Loucy (cell line): ENCODE measurements around the gene DENND5A.

ENCODE experiments used
- H2AFZ ChIP-seq: fragments of 200-600 bp; sonication (generic); 2 replicates; pipeline ENCODE4 v1.6.0; 2016; ENCODE audit warnings: antibody characterized with exemption, mild to moderate bottlenecking, low read length, moderate library complexity
- H3F3A ChIP-seq: fragments of 200-600 bp; 2 replicates; pipeline ENCODE4 v1.6.0; 2016; ENCODE audit warnings: antibody characterized with exemption, low read depth, mild to moderate bottlenecking
- H3K27me3 ChIP-seq: fragments of 200-600 bp; sonication (generic); 2 replicates; pipeline ENCODE4 v1.6.1; 2014; ENCODE audit warnings: low read length, mild to moderate bottlenecking; ENCODE audit not compliant: insufficient read depth, poor library complexity, severe bottlenecking
- H3K36me3 ChIP-seq: fragments of 200-600 bp; sonication (generic); 2 replicates; pipeline ENCODE4 v1.6.1; 2016; ENCODE audit warnings: low read length; ENCODE audit not compliant: insufficient read depth
- H3K4me1 ChIP-seq: fragments of 200-600 bp; sonication (generic); 2 replicates; pipeline ENCODE4 v1.5.1; 2014; ENCODE audit warnings: low read length, mild to moderate bottlenecking; ENCODE audit not compliant: insufficient read depth, poor library complexity, severe bottlenecking
- H3K4me2 ChIP-seq: fragments of 200-600 bp; sonication (generic); 2 replicates; pipeline ENCODE4 v1.6.0; 2014; ENCODE audit warnings: antibody characterized with exemption, low read length, low read depth, mild to moderate bottlenecking; ENCODE audit not compliant: poor library complexity, severe bottlenecking
- H3K4me3 ChIP-seq: fragments of 200-600 bp; sonication (generic); 2 replicates; pipeline ENCODE4 v1.5.1; 2014; ENCODE audit warnings: low read length, mild to moderate bottlenecking, mixed read lengths; ENCODE audit not compliant: poor library complexity, severe bottlenecking
- H3K79me2 ChIP-seq: fragments of 200-600 bp; sonication (generic); 2 replicates; pipeline ENCODE4 v1.6.1; 2014; ENCODE audit warnings: low read length; ENCODE audit not compliant: insufficient read depth
- H3K9ac ChIP-seq: fragments of 200-600 bp; sonication (generic); 2 replicates; pipeline ENCODE4 v1.6.0; 2014; ENCODE audit warnings: mild to moderate bottlenecking, low read depth, low read length, moderate library complexity; ENCODE audit not compliant: poor library complexity, severe bottlenecking
- H3K9me2 ChIP-seq: fragments of 200-600 bp; sonication (generic); replicated peaks from 2 replicates; pipeline ENCODE4 v1.6.1; 2016; ENCODE audit warnings: low read depth, low read length, mixed read lengths
- H3K9me3 ChIP-seq: fragments of 200-600 bp; sonication (generic); 2 replicates; pipeline ENCODE4 v1.6.1; 2014; ENCODE audit warnings: mild to moderate bottlenecking, antibody characterized with exemption, low read length, low read depth; ENCODE audit not compliant: insufficient read depth
- H4K20me1 ChIP-seq: fragments of 200-600 bp; sonication (generic); 2 replicates; pipeline ENCODE4 v1.6.0; 2014; ENCODE audit warnings: antibody characterized with exemption, low read length, mild to moderate bottlenecking; ENCODE audit not compliant: insufficient read depth, poor library complexity, severe bottlenecking
- EZH2phosphoT487 ChIP-seq: fragments of 200-600 bp; IDR thresholded peaks from 2 replicates; pipeline ENCODE4 v1.6.1; 2018; ENCODE audit warnings: antibody characterized with exemption, mild to moderate bottlenecking, moderate library complexity, borderline replicate concordance
- TF ChIP-seq, protein P1 (sequence below): fragments of 200-600 bp; sonication (generic); conservative IDR thresholded peaks from 2 replicates; pipeline ENCODE4 v1.5.1; 2014; ENCODE audit warnings: mild to moderate bottlenecking, antibody characterized with exemption, low read length

DENND5A gene

DNA sequence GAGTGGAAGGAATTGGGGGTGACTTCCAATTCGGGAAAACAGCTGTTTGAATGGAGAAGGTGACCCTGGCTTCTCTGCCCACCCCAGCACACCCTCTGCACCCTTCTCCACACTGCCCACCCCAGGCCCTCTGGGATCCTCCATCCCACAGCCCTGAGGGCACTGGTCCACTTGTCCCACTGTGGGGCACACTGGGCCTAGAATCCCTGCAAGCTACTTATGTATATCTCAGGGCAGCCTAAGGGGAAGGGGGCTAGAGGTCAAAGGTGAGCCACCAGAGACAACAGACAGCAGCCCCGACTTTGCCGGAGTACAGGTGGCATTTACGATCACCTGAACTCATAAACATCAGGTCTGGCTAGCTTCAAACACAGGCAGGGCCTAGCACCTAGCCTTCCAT, 173.1 kb downstream of the DENND5A start:
- H3K9me3 ChIP-seq, result no peaks in the 10 kb centered on the region
- no peak overlapping the region for H2AFZ ChIP-seq
- H4K20me1 ChIP-seq, result no peaks in the 10 kb centered on the region
- no peaks in the 10 kb centered on the region for H3K36me3 ChIP-seq
- no peaks in the 10 kb centered on the region for H3K27me3 ChIP-seq
- H3K4me1 ChIP-seq, result no peaks in the 10 kb centered on the region
- H3K9ac ChIP-seq, result no peak overlapping the region
- no peak overlapping the region for H3K4me3 ChIP-seq
- H3K9me2 ChIP-seq, result no peaks in the 10 kb centered on the region
- H3K4me2 ChIP-seq, result no peak overlapping the region
- TF ChIP-seq EZH2phosphoT487, result no peak
- TF ChIP-seq, protein P1, sequence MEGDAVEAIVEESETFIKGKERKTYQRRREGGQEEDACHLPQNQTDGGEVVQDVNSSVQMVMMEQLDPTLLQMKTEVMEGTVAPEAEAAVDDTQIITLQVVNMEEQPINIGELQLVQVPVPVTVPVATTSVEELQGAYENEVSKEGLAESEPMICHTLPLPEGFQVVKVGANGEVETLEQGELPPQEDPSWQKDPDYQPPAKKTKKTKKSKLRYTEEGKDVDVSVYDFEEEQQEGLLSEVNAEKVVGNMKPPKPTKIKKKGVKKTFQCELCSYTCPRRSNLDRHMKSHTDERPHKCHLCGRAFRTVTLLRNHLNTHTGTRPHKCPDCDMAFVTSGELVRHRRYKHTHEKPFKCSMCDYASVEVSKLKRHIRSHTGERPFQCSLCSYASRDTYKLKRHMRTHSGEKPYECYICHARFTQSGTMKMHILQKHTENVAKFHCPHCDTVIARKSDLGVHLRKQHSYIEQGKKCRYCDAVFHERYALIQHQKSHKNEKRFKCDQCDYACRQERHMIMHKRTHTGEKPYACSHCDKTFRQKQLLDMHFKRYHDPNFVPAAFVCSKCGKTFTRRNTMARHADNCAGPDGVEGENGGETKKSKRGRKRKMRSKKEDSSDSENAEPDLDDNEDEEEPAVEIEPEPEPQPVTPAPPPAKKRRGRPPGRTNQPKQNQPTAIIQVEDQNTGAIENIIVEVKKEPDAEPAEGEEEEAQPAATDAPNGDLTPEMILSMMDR, result no peak
- H3F3A ChIP-seq, result no peaks in the 10 kb centered on the region
- no peaks in the 10 kb centered on the region for H3K79me2 ChIP-seq

DNA sequence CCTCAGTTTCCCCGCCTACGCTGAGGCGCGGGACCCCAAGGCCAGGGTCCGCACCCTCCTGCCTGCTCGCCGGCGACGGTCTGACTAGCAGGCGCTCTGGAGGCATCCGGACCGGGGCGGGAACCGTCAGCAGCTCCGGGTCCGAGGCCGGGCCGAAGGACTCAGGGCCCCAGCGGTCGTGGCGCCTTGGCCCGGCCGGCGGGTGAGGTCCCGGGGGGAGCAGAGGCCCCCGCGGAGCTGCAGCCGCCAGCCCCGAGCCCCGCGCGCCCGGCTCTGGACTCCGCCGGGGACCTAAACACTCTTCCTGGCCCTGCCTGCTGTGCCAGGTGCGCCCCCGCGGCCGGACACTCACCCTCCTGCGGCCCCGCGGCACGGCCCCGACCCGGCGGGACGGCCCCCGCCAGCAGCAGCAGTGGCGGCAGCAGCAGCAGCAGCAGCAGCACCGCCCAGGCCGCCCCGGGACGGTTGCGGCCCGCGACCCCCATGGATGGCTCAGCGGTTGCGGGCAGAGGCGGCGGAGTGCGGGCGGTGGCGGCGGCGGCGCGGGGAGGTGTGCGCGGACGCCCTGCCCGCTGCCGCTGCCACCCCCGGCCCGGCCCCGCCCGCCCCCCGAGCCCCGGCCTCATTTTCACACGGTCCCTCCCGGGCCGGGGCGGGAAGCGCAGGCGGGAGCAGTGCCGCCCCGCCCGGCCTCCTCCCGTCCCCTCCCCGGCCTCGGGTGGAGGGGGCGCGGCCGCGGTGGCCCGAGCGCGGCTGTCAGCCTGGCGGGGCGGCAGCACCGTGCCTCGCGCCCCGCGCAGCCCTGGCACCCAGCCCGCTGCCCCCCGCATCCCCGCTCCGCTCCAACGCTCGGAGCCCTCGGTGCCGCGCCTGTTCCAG, 173.9 kb downstream of the DENND5A start, which contains the start of gene SCUBE2:
SCUBE2 (minus strand) TSS at position 556 of the 879 bp plus-strand sequence; CDS start at position 485, 71 bp downstream.
- Histone ChIP-seq H2AFZ (no peak within 1 kb of the TSS), H3F3A (no peaks in the 10 kb centered on the region), H3K9me3 (no peaks in the 10 kb centered on the region), H3K27me3 (no peaks in the 10 kb centered on the region), H3K9me2 (no peaks in the 10 kb centered on the region), H3K9ac (no peak within 1 kb of the TSS), H3K4me1 (no peaks in the 10 kb centered on the region), H3K4me2 (no peak within 1 kb of the TSS), H3K79me2 (no peaks in the 10 kb centered on the region), H3K36me3 (no peaks in the 10 kb centered on the region), H4K20me1 (no peaks in the 10 kb centered on the region), H3K4me3 (no peak within 1 kb of the TSS)
- no peak for TF ChIP-seq EZH2phosphoT487
- TF ChIP-seq, protein P1, result no peak

DNA sequence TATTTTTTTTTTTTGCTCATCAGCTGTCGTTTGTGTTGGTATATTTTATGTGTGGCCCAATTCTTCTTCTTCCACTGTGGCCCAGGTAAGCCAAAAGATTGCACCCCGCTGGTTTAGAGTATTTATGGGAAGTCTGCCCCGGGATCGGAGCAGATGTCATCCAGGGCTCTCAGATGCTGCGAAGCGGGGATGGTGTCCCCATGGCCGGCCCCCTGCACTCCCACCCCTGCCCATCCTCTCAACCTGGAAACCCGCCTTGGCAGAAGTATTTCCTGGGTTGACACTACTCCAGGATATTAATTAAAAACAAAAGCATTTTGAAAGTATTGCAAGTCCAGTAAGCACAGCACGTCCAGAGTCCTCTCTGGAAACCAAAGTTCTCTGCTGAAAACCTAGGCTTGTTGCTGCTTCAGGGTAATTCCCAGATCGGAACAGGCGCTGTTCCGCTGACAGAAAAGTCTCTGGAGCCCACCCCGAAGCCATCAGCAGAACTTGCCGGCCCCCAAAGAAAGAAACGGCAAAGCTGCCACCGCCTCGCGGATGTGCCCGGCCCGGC, 174.6 kb downstream of the DENND5A start:
- Histone ChIP-seq H3K36me3 (no peaks in the 10 kb centered on the region), H2AFZ (no peak overlapping the region), H4K20me1 (no peaks in the 10 kb centered on the region), H3K9me3 (no peaks in the 10 kb centered on the region), H3K27me3 (no peaks in the 10 kb centered on the region), H3K4me2 (no peak overlapping the region), H3K4me1 (no peaks in the 10 kb centered on the region), H3K9me2 (no peaks in the 10 kb centered on the region), H3K9ac (no peak overlapping the region), H3K79me2 (no peaks in the 10 kb centered on the region), H3F3A (no peaks in the 10 kb centered on the region), H3K4me3 (no peak overlapping the region)
- TF ChIP-seq, protein P1, result no peak
- no peak for TF ChIP-seq EZH2phosphoT487
